Measurements from ENCODE around the gene RRP1. TPM values are rescaled to one million over a fixed set of nuclear protein-coding genes. Genes with fewer than 3 reads are reported as not detected.

Gene RRP1
- total RNA-seq, 4 donors from 2014 or later = 22.0 to 66.8 (median 25.4) TPM

DNA sequence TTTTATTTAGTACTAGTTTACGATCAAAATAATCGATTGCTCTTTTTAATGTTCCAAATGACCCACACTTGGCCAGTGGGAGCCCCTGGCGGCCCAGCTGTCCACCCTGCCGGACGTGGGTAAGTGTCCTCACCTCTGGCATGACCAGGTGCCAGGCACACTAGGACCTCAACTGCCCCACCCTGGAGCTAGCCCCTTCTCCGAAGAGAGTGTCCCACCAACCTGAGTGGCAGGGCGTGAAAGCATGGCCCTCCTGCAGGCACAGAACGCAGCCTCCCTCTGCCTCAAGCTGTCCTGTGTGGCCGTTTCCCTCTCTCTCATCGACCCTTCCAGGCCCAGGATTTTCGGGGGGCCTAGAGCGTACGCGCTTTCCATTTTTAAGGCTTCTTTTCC is 42.8 kb downstream of the RRP1 start:
- no peak for ATAC-seq (ENCODE audit: low FRiP score)
- TF ChIP-seq, protein P1, sequence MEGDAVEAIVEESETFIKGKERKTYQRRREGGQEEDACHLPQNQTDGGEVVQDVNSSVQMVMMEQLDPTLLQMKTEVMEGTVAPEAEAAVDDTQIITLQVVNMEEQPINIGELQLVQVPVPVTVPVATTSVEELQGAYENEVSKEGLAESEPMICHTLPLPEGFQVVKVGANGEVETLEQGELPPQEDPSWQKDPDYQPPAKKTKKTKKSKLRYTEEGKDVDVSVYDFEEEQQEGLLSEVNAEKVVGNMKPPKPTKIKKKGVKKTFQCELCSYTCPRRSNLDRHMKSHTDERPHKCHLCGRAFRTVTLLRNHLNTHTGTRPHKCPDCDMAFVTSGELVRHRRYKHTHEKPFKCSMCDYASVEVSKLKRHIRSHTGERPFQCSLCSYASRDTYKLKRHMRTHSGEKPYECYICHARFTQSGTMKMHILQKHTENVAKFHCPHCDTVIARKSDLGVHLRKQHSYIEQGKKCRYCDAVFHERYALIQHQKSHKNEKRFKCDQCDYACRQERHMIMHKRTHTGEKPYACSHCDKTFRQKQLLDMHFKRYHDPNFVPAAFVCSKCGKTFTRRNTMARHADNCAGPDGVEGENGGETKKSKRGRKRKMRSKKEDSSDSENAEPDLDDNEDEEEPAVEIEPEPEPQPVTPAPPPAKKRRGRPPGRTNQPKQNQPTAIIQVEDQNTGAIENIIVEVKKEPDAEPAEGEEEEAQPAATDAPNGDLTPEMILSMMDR (IDR thresholded peaks at IDR 0.05) = no peak
- DNase-seq (ENCODE audit: low spot score) = no peak

DNA sequence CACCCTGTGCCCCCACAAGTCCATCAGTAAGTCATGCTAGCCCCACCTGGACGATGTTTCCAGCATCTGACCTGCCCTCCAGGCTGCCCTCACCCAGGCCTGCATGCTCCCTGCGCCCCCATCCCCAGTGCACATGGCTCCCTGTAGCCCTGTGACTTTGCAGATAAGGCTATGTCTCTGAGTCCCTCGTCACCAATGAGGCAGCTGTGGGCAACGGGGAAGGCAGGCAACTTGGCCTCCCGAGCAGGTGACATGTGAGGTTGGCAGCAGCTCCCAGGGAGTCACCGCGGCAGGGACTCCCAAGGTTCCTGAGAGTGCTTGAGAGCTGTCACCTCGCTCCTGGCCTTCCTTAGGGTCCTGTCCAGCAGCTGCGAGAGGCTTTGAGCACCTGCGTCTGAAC is 43.3 kb downstream of the RRP1 start:
- ATAC-seq (ENCODE audit: low FRiP score) (no peak), DNase-seq (ENCODE audit: low spot score) (no peak)
- TF ChIP-seq, protein P1 (IDR thresholded peaks at IDR 0.05) = no peak

DNA sequence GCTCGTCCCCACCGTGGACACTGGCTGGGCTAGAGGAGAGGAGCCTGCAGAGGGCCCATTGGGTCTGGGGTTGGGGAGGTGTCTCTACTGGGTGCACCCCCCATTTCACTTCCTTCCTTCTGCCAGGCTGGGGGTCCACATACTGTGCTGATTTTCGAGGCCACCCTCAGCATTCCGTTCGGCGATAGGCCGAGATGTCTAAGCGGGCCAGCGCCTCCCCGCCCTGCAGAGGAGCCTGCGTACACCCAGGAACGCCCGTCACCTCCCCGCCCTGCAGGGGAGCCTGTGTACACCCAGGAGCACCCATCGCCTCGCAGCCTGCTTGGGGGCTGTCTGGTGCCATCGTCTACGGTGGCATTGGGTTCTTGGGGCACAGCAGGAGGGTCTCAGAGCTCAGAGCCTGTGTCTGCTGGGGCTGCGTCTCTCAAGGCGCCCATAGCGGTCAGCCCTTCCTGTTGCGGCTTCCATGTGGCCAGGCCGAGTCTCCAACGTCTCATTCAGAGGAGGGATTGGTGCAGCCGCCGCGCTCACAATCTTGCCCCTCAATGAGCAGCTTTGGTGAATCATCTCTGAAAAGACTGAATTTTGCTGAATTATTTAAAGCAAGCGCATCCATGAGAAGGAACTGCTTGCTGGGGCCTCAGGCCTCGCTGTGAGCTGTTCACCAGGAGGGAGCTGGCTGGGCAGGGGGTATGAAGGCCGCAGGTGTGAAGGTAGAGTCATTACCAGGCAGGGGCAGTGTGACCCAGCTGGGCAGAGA is 44.9 kb downstream of the RRP1 start:
- ATAC-seq (ENCODE audit: low FRiP score) = no peak
- no peak for DNase-seq (ENCODE audit: low spot score)
- TF ChIP-seq, protein P1 (IDR thresholded peaks at IDR 0.05) = no peak

DNA sequence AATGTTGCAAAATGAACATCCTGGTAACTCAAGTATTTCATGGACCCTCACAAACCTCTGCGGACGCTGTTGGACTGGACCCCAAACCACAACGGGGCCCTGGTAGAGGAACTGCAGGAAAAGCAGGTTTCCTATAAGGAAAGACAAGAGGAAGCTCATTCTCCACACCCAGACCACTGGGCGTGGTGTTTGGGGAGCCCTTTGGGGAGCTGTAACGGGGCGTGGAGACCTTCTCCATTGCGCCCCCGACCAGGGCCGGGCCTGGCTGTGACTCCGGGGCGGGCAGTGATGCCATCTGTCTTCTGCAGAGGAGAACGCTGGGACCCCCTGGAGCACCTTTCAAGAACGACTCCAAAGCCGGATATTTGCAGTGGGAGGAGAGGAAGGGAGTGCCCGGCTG is 45.7 kb downstream of the RRP1 start:
- DNase-seq (ENCODE audit: low spot score) = no peak
- TF ChIP-seq, protein P1 (IDR thresholded peaks at IDR 0.05) = no peak
- no peak for ATAC-seq (ENCODE audit: low FRiP score)

DNA sequence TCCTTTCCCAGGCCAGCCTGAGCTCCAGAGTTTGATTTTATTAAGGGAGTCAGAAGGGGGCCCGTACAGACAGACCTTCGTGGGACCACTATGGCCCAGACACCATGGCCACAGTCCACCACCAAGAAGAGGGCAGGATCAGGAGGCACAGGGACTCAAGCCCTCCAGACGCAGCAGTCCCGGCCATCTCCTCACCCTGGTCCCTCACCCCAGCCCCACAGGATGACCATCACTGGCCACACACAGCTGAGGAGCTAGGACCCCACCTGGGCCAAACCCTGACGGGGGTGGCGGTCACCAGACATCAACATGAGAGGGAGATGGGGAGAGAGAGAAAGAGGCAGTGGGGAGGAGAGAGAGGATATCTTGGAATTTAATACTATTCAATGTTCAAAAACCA is 46.5 kb downstream of the RRP1 start:
- no peak for DNase-seq (ENCODE audit: low spot score)
- TF ChIP-seq, protein P1 (IDR thresholded peaks at IDR 0.05) = no peak
- no peak for ATAC-seq (ENCODE audit: low FRiP score)

DNA sequence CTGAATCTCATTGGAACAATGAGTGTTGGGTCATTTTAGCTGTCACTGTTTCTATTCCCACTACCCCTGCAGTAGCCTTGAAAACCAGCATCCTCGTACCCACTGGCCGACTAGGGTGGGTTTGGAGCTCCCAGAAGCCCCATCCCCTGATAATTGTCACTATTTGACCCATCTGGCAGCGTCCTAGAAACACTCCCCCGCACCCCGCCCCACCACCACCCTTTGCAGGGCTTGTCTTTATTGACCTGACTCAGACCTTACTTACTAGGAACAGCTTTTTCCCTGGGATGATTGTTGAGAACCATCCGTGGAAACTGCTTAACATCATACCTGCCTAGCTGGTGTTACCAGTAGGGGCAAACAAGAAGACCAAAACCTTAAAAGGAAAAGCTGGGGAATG is 47.2 kb downstream of the RRP1 start:
- ATAC-seq (ENCODE audit: low FRiP score) (no peak), DNase-seq (ENCODE audit: low spot score) (no peak)
- TF ChIP-seq, protein P1 (IDR thresholded peaks at IDR 0.05) = no peak

DNA sequence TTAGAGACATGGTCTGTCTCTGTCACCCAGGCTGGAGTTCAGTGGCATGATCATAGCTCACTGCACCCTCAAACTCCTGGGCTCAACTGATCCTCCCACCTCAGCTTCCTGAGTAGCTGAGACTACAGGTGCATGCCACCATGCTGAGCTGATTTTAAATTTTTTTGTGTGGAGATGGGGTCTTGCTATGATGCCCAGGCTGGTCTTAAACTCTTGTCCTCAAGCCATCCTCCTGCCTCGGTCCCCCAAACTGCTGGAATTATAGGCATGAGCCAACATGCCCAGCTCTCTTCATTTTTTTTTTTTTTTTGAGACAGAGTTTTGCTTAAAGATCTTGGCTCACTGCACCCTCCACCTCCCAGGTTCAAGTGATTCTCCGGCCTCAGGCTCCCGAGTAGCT is 50.9 kb downstream of the RRP1 start:
- ATAC-seq (ENCODE audit: low FRiP score) (no peak), DNase-seq (ENCODE audit: low spot score) (no peak)
- TF ChIP-seq, protein P1 (IDR thresholded peaks at IDR 0.05) = no peak
